NOMO-1 treated with dmso at 0.1 percent for 144 hours (cell line): ENCODE results near the gene TOPBP1.
A peak's percentile ranks its signal among the peaks of the same experiment; 100 is the strongest.
"Not testable (repeated sequence)": the region's sequence is repeated elsewhere in the genome, so short reads cannot be mapped to it uniquely, and the experiment has no call there.

Experiments used
- DNase-seq: peaks from one replicate; lab custom pipeline; 2025; ENCODE audit not compliant: unreplicated experiment; lab: John Stamatoyannopoulos, UW

Gene TOPBP1

DNA sequence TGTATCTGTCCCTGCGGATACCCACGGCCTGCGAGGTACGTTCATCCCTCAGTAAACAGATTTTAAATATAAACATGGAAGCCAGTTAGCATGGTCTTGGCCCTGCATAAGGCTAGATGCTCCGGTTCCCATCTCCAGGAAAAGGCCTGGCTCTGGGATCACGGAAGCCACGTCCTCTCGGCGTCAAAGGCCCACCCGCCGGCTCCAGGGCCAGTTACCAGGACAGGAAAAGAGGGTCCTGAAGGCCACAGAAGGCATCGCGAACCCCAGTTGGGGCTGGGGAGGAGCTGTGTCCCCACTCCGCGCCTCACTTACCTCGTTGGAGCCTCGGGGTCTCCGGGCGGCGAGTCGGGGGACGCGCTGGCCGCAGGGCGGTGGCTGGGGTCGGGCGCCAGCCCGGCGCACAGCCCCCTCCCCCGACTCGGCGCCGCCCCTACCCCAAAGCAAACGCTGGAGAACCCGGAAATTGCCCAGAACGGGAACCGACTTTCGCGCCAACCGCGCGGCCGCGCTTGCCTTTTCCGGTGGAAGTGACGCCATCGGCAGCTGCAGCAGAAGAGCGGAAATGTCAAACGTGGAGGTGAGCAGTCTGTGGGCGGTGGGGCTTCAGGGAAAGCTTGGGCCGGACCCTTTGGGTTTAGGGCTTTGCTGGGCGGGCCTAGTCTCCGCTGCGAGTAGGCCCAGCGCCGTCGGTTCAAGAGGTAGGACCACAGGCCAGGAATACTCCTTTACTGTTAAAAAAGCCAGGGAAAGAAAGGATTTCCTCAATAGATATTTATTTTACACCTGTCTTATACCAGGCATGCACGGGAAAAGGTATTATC, at the start of gene TOPBP1:
Gene TOPBP1, minus strand, starts transcription at position 488 of the 824 bp plus-strand sequence. CDS start 814 bp downstream, outside the sequence.
- DNase-seq = peak; percentile 90

DNA sequence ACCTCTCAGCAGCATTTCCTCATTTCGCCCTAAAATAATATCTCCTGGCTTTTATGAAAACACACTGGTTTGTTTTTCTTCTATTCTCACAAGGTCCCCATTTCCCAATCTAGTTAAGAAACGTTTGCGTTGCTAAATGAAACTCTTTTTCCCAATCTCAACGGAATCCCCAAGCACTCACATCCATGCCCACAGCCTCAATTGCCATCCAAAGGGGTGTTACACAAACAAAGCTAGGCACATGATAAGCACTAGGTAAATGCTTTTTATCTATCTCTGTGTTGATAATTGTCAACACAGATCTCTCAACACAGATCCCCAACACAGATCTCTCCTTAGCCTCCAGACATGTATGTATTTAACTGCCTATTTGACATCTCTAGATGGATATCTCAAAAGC, 49.3 kb upstream of the TOPBP1 start:
- no peak for DNase-seq

DNA sequence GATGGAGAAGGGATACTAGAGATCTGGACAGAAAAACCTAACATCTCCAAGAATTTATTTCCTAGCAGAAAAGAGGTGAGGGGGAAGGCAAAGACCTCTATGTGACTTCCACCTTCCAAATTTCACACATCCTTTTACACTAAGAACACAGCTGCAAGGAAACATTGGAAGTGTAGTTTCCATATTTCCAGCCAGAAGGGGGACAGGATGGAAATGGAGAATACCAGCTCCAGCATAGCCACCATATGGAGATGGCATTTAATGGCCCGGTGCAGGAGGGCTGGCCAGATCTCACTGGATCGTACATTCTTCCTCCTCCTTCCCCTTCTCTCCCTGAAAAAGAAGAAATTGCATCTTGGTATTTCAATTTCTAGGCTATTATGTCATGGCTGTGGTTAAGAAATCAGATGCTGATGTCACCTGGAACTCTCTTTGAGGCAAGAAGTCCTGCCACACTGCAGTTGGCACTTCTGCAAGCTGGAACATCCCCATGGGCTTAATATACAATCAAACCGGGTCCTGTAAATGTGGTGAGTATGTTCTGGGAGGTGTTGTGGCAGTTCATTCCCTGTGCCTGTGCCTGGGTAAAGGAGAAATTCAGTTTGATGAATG, 47.5 kb upstream of the TOPBP1 start:
- DNase-seq = no peak

DNA sequence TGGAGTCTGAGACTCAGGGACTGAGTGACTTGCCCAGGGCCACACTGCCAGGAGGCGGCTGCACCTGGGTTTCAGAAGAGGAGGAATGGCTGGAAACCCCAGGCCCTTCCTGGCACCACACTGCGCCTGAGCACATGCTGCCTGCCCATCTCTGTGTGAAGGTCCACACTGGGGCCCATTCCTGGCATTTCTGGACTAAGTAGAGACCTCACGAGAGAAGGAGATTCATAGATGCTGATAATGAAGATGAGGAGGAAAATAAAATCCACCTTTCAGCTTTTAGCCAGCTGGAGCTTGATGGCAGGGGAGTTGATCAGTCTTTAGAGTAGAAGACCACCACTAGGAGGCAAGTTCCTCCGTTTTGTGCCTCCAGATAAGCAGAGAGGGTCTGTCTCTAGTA, 44.3 kb upstream of the TOPBP1 start:
- DNase-seq = no peak

DNA sequence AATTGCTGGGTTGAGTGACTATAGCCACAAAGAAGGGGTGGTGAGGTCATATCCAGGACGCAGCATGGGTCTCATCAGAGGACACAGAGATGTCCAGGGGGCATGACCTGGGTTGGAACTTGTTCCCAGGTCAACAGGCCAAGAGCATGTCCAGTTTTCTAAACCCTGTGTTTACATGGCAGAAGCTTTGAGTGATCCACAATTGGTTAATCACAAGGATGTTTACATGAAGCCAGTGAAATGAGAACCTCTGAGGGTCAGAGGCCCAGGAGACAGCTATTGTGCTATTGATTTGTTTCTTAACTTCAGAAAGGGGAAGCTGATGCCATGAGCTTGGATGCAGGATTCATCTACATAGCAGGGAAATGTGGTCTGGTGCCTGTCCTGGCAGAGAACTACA, 42.2 kb upstream of the TOPBP1 start:
- no peak for DNase-seq

DNA sequence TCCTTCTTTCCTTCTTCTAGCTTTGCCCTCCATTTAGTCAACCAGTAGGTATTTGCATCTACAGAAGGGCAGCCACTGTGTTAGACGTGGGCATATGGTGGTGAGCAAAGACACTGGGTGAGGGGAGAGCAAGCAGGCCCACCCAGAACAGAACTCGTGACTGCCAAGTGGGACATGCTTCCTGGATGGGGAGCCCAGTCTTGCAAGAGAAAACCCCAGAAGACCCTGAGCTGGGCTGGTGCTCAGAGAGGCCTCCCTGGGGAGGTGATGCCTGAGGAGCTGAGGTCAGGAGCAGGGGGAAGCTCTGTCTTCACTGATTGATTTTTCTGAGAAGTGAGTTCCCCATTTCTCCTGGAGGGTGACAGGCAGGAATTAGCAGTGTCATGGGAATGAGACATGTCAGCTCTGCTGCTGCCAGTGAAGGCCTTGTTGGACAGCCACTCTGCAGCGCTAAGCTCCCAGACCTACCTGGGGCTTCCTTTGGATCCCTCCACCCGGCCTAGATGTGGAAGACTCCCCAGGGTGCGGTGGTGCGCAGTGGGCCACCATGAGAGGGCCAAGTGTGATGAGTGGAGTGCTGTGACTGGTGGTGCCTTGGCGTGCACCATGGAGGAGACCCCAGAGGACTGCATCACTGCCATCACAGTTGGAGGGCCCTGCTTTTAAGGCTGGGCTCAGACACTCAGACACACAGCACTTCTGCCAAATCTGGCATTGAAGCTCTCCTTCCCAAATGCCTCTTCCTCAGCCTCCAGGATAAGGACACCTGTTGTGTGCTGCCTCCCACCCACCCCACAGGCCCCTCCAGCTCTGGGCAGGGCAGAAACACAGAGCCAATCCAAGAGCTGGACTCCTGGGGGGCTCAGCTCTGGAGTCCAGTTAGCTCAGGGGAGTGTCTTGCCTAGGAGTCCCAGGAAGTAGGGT, 40.0 kb upstream of the TOPBP1 start:
- no peak for DNase-seq

DNA sequence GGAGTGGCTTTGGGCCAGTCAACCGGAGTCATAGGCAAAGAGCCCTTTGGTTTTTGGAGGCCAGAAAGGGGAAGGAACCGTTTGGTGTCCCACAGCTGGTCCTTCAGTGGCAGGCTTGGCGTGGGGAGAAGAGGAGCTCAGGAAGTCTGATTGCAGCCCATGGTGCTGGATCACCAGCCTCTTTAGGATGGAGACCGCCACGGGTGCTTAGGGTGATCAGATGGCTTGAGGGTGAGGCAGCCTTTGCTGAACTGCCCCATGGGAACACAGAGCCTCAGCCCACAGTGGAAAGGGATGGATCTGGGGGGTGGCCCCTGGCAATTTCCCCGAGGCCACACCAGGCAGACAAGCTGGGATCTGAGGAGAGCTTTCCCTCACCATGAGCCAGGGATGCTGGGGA, 38.6 kb upstream of the TOPBP1 start:
- no peak for DNase-seq

DNA sequence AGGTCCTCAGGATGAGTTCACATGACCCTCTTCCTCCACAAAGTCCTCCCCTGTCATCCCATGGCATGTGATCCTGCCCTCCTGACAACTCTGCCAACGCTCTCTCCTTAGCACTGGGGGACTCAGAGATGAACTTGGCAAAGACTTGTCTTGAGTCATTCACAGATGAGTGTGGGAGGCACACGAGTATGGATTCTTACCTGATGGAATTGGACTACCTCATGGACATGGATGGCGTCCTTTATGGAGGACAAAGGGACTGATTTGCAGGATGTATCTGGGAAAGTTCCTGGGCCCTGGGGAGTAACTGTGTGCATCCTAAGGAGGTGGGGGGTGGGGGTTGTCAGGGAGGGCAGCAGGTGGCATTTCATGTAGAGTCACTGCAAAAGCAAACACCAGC, 38.2 kb upstream of the TOPBP1 start:
- DNase-seq = no peak

DNA sequence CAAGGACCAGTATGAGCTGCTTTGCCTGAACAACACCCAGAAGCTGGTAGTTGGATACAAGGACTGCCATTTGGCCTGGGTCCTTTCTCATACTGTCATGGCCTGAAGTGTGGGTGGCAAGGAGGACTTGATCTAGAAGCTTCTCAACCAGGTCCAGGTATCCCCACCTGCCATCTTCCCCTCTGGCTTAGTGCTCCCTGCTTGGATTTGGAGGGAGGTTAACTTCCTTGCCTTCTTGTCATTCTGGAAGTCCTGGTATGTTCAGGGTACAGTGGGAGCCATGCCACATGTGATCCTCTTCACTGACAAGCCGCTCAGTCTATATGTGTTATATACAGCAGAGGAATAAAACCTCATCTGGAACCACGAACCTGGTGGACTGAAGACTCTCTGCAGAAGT, 37.7 kb upstream of the TOPBP1 start:
- DNase-seq = no peak

DNA sequence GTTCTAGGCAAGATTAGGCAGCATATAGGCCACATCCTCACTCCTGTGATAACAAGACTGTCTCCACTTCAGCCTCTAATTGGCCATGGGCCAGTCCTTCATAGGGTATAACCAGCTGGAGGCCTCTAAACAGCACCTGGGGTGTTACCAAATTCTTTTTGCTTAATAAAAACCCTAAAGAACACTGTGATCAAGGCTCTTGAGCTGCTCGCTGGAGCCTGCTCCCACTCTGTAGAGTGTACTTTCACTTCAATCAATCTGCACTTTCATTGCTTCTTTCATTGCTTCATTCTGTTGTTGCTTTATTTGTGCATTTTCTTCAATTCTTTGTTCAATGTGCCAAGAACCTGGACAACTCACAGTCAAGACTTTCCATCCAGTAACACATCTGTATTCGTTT, 36.2 kb upstream of the TOPBP1 start:
- DNase-seq = no peak

DNA sequence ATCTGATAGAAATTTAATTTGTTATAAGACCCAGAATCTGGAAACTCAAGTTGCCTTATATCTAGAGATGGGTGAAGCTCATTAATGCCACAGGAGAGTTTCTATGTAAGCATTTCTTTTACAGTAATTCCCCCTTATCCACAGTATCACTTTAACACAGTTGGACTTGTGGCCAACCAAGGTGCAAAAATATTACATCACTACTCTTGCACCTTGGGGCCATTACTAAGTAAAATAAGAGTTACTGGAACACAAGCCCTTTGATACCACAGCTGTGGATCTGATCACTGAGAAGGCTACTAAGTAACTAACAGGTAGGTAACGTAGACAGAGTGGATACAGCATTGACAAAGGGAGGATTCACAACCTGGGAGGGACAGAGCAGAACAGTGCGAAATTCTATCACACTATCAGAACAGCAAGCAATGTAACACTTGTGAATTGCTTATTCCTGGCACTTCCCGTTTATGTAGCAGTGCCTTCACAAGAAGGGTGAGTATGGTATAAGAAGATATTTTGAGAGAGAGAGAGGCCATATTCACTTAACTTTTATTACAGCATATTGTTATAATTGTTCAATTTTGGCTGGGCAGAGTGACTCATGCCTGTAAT, 33.9 kb upstream of the TOPBP1 start:
- DNase-seq = no peak

DNA sequence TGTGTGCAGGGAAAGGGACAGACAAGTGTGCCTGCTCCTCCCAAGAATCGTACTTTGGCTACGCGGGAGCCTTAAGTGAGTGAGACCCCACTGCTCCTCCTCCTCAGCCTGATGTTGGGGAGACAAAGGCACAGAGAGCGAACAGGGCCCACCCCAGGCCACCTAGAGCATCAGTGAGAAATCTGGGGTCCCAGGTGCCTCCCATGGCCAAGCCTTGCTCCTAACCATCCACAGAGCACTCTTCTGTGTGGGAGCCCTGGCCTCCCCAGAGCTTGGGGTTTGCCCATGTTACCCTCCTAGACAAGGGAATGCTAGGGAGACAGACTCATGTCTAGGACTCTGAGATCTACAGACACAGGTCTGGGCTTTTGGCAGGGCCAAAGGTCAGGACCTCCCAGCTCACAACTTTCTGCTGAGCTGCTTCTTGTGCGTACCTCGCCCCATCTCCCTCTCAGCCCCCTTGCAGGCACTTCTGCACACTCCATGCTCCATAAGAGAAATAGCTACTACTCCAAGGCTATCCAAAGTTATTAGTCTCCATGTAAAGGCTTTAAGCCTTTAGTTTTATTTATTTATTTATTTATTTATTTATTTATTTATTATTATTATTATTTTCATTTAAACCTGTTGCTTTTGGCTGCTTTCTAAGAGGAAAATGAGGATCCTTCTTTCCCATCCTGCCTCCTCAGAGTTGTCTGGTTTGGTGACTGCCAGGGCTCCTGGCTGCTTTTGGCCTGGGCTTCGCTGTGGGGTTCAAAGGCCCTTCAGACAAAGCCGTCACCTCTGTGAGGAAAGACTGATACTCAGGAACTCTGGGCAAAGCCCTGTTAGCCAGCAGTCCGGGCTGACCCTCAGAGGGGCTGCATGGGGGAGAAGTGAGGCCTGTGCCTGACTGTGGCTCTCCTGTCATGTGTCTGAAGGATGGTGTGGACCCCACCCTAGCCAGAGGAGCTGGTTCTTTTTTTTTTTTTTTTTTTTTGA, 32.8 kb upstream of the TOPBP1 start:
- no peak for DNase-seq

DNA sequence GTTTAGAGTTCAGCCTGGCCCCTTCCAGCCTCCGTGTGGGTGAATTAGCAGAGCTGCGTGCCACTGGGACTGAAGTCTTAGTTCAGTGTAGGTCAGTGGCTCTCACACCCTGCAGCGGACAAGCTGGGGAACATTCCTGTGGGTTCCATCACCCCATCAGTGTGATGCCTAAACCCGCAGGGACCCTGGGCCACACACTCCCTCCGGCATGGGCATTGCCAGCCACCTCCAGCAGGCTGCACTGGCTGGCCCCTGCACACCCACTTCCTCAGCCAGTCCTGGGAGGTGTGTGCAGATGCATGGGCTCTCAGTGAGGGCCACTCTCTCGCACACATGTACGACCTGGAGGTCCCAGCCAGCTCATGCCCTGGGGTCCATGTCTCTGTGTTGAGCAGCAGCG, 32.1 kb upstream of the TOPBP1 start:
- no peak for DNase-seq

DNA sequence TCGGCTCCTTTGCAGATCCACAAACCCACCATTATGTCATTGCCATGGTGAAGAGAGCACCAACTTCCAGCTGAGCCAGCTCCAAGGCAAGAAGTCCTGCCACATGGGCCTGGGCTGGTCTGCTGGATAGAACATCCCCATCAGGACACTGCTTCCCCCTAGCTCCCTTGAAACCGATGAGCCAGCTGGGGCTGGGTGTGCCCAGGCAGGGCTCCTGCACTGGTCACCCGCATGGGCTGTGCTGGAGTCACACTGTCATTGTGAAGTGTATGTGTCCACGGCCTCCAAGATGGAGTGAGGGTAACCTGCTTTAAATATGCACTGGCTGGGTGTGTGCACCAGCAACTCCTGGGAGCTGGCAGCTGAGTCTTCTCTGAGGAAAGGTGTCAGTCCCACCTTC, 31.0 kb upstream of the TOPBP1 start:
- DNase-seq = no peak

DNA sequence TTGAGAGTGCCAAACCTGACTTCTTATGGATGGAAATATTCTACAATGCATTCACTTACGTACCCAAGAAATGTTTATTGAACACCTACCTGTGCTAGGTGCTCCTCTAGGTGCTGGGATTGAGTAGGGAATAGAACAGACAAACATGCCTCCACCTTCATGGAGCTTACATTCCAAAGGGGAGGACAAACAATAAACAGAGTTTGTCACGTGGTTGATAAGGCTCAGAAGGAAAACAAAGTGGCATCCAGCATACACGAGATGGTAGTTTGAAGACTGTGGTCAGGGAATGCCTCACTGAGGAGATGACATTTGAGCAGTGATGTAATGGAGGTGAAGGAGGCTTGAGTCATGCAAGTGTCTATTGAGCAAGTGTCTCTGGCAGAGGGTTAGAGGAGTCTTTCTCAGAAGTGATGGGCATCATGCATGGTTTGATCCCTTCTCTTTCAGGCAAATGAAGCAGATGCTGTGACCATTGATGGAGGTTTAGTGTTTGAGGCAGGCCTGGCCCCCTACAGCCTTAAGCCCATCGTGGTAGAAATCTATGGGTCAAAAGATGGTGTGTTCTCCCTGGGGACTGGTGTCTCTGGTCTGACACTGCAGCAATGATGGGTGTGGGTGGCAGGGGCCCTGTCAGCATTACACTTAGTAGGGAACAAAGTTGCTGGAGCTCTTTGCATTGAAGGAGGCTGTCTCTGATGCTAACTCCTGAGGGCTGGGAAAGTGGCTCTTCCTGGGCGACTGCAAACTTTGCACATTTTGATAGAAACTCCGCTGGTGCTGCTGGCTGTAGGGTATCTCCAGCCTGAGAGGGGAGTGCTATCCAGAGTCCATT, 29.7 kb upstream of the TOPBP1 start:
- no peak for DNase-seq

DNA sequence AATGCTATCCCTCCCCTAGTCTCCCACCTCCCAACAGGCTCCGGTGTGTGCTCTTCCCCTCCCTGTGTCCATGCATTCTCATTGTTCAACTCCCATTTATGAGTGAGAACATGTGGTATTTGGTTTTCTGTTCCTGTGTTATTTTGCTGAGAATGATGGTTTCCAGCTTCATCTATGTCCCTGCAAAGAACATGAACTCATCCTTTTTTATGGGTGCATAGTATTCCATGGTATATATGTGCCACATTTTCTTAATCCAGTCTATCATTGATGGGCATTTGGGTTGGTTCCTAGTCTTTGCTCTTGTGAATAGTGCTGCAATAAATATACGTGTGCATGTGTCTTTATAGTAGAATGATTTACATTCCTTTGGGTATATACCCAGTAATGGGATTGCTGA, 16.3 kb upstream of the TOPBP1 start:
- DNase-seq = not testable (repeated sequence)

DNA sequence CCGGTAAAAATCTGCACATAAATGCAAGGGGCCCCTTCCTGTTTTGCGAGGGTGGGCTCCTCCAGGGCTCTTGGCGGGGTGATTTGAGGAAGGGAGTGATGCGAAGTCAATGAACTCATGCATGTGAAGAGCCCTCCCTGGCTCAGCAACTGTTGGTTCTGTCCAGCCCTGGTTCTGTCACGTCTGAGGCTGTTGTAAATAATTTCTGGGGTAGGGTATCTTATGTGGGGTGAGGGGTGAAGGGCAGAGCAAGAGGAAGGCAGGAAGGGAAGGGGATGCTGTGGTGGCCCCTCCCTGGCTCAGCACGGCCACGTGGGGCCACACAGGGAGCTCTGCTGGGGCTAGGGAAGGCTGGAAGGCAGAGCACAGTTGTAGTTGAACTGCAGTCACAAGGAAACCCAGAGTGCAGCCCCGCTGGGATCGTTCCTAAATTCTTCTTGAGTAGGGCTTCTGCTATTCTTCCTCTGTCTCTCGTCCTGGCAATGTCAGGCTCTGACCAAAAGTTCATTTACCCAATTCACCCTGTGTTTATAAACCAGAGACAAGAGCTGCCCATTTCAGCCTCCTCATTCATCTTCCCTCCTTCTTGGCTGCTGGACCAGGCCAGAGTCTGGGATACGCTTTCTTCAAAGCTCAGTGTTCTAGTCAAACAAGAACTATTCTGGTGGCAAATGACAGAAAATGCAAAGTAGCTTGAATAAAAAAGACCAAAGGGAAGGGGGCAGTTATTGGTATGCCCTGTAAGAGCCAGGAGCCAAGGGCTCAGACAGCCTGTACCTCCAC, 14.8 kb upstream of the TOPBP1 start:
- no peak for DNase-seq

DNA sequence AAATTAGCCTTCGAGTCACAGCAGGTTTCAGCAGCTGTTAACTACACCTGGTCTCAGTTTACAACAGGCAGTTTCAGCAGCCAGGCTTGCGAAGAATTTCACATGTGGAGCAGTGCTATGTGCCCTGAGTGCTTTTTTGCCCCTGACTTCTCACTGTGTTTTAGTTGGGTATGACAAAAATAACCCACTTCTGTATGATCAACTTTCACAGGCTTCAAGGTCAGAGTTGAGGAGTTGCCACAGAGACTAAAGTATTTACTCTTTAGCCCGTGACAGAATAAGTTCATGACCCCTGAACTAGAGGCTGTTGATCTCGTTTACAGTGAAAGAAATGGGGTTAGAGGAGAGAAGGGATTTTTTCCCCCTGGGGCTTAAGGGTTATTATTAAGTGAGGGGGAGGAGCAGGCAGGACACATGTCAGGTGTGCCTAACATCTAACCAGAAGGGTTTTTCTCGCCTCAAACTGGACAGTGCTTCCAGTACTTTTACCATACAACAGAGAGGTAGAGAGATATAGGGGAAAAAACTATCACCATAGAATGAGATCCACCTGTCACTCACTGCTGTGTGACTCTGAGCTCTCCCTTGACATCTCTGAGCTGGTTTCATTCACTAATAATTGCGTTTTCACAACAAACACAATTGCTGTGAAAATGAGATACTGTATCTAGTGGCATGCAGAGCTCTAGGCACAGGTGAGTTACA, 14.0 kb upstream of the TOPBP1 start:
- DNase-seq = no peak
